Hepatocyte (in vitro differentiated cells): Measurements from ENCODE around the gene DCUN1D2. TPM values are rescaled to one million over a fixed set of nuclear protein-coding genes. Genes with fewer than 3 reads are reported as not detected.

Experiments used
- DNase-seq: peaks from one replicate; pipeline ENCODE4 v3.0.0-alpha.2; 2016; ENCODE audit warnings: low spot score
- H2AFZ ChIP-seq: fragments of 200-600 bp; sonication (generic); 2 replicates; pipeline ENCODE4 v1.6.0; 2016; ENCODE audit warnings: antibody characterized with exemption, mild to moderate bottlenecking
- H3K27ac ChIP-seq: fragments of 200-600 bp; sonication (generic); 2 replicates; pipeline ENCODE4 v1.5.1; 2016; ENCODE audit warnings: mild to moderate bottlenecking
- H3K27me3 ChIP-seq: fragments of 200-600 bp; sonication (generic); 2 replicates; pipeline ENCODE4 v1.6.1; 2016
- H3K36me3 ChIP-seq: fragments of 200-600 bp; sonication (generic); replicated peaks from 2 replicates; pipeline ENCODE4 v1.5.1; 2016; ENCODE audit warnings: low read depth; ENCODE audit not compliant: insufficient read depth
- H3K4me1 ChIP-seq: fragments of 200-600 bp; sonication (generic); 2 replicates; pipeline ENCODE4 v1.5.1; 2016; ENCODE audit warnings: mild to moderate bottlenecking, moderate library complexity; ENCODE audit not compliant: insufficient read depth
- H3K4me2 ChIP-seq: fragments of 200-600 bp; sonication (generic); 2 replicates; pipeline ENCODE4 v1.6.0; 2016
- H3K4me3 ChIP-seq: fragments of 200-600 bp; sonication (generic); 2 replicates; pipeline ENCODE4 v1.5.1; 2016; ENCODE audit warnings: mild to moderate bottlenecking
- H3K79me2 ChIP-seq: fragments of 200-600 bp; sonication (generic); 2 replicates; pipeline ENCODE4 v1.6.0; 2017; ENCODE audit warnings: mild to moderate bottlenecking
- H3K9me2 ChIP-seq: fragments of 200-600 bp; sonication (generic); replicated peaks from 2 replicates; pipeline ENCODE4 v1.6.0; 2017; ENCODE audit warnings: mild to moderate bottlenecking; ENCODE audit not compliant: insufficient read depth
- H3K9me3 ChIP-seq: fragments of 200-600 bp; sonication (generic); 2 replicates; pipeline ENCODE4 v1.5.1; 2016; ENCODE audit warnings: low read depth, mild to moderate bottlenecking
- H4K20me1 ChIP-seq: fragments of 200-600 bp; sonication (generic); 2 replicates; pipeline ENCODE4 v1.6.0; 2016; ENCODE audit warnings: mild to moderate bottlenecking; ENCODE audit not compliant: insufficient read depth, poor library complexity, severe bottlenecking
- CTCF ChIP-seq: fragments of 200-600 bp; sonication (generic); IDR thresholded peaks from 2 replicates; pipeline ENCODE4 v1.5.1; 2016; ENCODE audit warnings: antibody characterized with exemption, mild to moderate bottlenecking; ENCODE audit not compliant: poor library complexity
- EZH2 ChIP-seq: fragments of 200-600 bp; sonication (generic); IDR thresholded peaks from 2 replicates; pipeline ENCODE4 v1.6.1; 2016; ENCODE audit warnings: antibody characterized with exemption, mild to moderate bottlenecking, borderline replicate concordance
- EZH2phosphoT487 ChIP-seq: fragments of 200-600 bp; sonication (generic); IDR thresholded peaks from one replicate; pipeline ENCODE4 v1.6.1; 2018; ENCODE audit warnings: antibody characterized with exemption, mild to moderate bottlenecking, low read depth, moderate library complexity; ENCODE audit not compliant: unreplicated experiment, severe bottlenecking
- WGBS: methylation state at CpG from one replicate; pipeline ENCODE4 v1.1.6; 2016; ENCODE audit warnings: low lambda C conversion rate; ENCODE audit errors: missing lambda C conversion rate; 5-methylcytosine and 5-hydroxymethylcytosine counted together
- polyA plus RNA-seq: library from polyadenylated mRNA; unstranded; fragments of >200 nt; fragmentation: Nextera tagmentation; extraction: Ambion mirVana; gene quantifications from 2 replicates; pipeline ENCODE4 v1.2.1, GENCODE V29; 2016
- total RNA-seq: library from RNA; depleted of rRNA; stranded (reverse); fragments of >200 nt; gene quantifications from 2 replicates; pipeline ENCODE4 v1.2.3, GENCODE V29; 2014

DCUN1D2 gene
- total and polyA plus RNA-seq, 2 experiments from 2014 or later, result 8.4 to 10.2 TPM

DNA sequence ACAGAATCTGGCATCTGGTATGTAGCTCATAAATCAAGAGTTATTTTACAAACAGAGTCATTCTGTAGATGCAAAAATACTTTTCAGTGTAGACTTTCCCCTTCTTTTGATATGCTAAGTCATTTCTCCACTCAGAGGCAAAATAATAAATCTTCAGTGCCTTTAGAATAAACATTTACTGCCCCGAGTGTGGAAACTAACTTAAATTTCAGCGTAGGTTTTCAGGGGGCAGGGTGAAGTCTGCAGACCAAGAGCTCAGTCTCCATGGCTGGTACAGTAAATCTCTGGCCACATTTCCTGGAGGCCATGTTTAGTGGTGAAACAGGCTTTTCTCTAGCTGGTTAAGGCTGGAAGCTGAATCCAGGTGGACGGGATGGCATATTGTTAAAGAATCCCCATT is 24.1 kb downstream of the DCUN1D2 start:
- Histone ChIP-seq H3K36me3 (no peaks in the 10 kb centered on the region), H3K4me2 (no peak overlapping the region), H3K4me1 (peaks cover 4% of the 10 kb centered on the region), H3K27me3 (no peaks in the 10 kb centered on the region), H2AFZ (no peak overlapping the region), H3K9me3 (no peaks in the 10 kb centered on the region), H3K27ac (no peak overlapping the region), H3K4me3 (no peak overlapping the region), H3K79me2 (peaks cover 7% of the 10 kb centered on the region), H3K9me2 (no peaks in the 10 kb centered on the region), H4K20me1 (no peaks in the 10 kb centered on the region)
- WGBS, result 79% methylated on average over 3 of the region's 3 CpGs
- DNase-seq, result no peak
- TF ChIP-seq EZH2 (no peak), EZH2phosphoT487 (no peak), CTCF (no peak)

DNA sequence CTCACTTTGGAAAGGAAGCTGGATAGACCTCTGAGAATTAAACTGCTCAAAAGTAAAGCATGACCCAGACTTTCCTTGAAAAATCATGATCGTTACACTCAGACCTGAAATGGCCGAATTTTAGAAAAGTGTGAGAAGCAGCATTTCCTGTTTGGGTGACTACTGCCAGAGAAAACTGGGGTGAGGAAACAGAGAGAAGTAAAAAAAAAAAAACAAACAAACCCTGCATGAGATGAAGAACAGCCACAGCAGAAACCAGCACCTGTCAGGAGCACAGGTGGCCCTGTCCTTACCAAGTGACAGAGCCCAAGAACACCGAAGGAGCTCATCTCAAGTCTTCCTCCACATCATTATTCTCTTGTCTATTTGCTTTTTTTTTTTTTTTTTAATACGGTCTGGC is 25.2 kb downstream of the DCUN1D2 start:
- Histone ChIP-seq H3K27me3 (no peaks in the 10 kb centered on the region), H3K4me2 (no peak overlapping the region), H3K9me2 (no peaks in the 10 kb centered on the region), H3K4me1 (peaks cover 4% of the 10 kb centered on the region), H2AFZ (no peak overlapping the region), H3K4me3 (no peak overlapping the region), H3K27ac (no peak overlapping the region), H3K36me3 (no peaks in the 10 kb centered on the region), H3K9me3 (no peaks in the 10 kb centered on the region), H4K20me1 (no peaks in the 10 kb centered on the region), H3K79me2 (peaks cover 7% of the 10 kb centered on the region)
- DNase-seq, result no peak
- WGBS, result 94% methylated on average over 3 of the region's 4 CpGs
- TF ChIP-seq EZH2 (no peak), CTCF (no peak), EZH2phosphoT487 (no peak)

GRCh38 chr13:113464476-113464875 is 26.0 kb downstream of the DCUN1D2 start:
- WGBS, result 92% methylated on average over 16 of the region's 16 CpGs

More at GRCh38 chr13:113464476-113464875, 26.0 kb downstream of the DCUN1D2 start:
- H3K4me3 ChIP-seq, result no peak overlapping the region
- H3K79me2 ChIP-seq, result no peaks in the 10 kb centered on the region
- no peak overlapping the region for H2AFZ ChIP-seq
- no peaks in the 10 kb centered on the region for H4K20me1 ChIP-seq
- no peak for TF ChIP-seq CTCF
- TF ChIP-seq EZH2phosphoT487, result no peak
- TF ChIP-seq EZH2, result no peak
- H3K9me2 ChIP-seq, result no peaks in the 10 kb centered on the region
- H3K9me3 ChIP-seq, result no peaks in the 10 kb centered on the region
- H3K27me3 ChIP-seq, result no peaks in the 10 kb centered on the region
- no peaks in the 10 kb centered on the region for H3K36me3 ChIP-seq
- H3K4me1 ChIP-seq, result peaks cover 4% of the 10 kb centered on the region
- no peak overlapping the region for H3K27ac ChIP-seq
- H3K4me2 ChIP-seq, result no peak overlapping the region
- DNase-seq, result no peak
